ENCODE results near the gene UQCRC2. TPM values are rescaled to one million over a fixed set of nuclear protein-coding genes. Genes with fewer than 3 reads are reported as not detected.
"Not testable (repeated sequence)": the region's sequence is repeated elsewhere in the genome, so short reads cannot be mapped to it uniquely, and the experiment has no call there.

The UQCRC2 gene
- total and polyA plus RNA-seq, 10 of the 15 experiments (the other 5 are each of a cell fraction or from before 2014, with no cell fraction given) = 256 to 563 (median 327) TPM

- POLR2A ChIA-PET = interaction anchor here (1.1 kb wide), 1 partner anchor 77 kb away, joined by 3 read pairs; no protein-coding TSS in a partner anchor
- ATAC-seq (no peak), DNase-seq (ENCODE audit: low read depth, low spot score) (no peak), FAIRE-seq (no peak)
- Histone ChIP-seq H2AFZ (ENCODE audit: control insufficient read depth, low read depth, low read length) (no peak overlapping the region), H3K27ac (ENCODE audit: control insufficient read depth, insufficient read depth) (no peak overlapping the region), H4K20me1 (ENCODE audit: control insufficient read depth, insufficient read depth) (no peaks in the 10 kb centered on the region), H3K9ac (ENCODE audit: control insufficient read depth, insufficient read depth, low read length) (no peak overlapping the region), H3K4me3 (no peak overlapping the region), H3K36me3 (ENCODE audit: control insufficient read depth in 2 of 2, insufficient read depth in 2 of 2, low read length in 1 of 2) (no peaks in the 10 kb centered on the region), H3K4me2 (ENCODE audit: control insufficient read depth, insufficient read depth) (no peak overlapping the region), H3K27me3 (replicated peaks in 1 of 2; ENCODE audit: control insufficient read depth in 2 of 2, insufficient read depth in 2 of 2, low read length in 1 of 2) (no peaks in the 10 kb centered on the region), H3K79me2 (ENCODE audit: control insufficient read depth, insufficient read depth, low read length) (no peaks in the 10 kb centered on the region), H3K9me3 (replicated peaks; ENCODE audit: control insufficient read depth, insufficient read depth, low read length) (no peaks in the 10 kb centered on the region), H3K4me1 (ENCODE audit: control insufficient read depth, insufficient read depth, low read length) (no peaks in the 10 kb centered on the region)
- RAD21 ChIA-PET (ENCODE audit: unreplicated experiment) = interaction anchor here (0.7 to 22.7 kb wide), 8 partner anchors 11 to 267 kb away, joined by 3 to 466 read pairs (median 12); no protein-coding TSS in a partner anchor
- BruUV-seq (replicated peaks) = no TSS peak
- TF ChIP-seq JUNB (IDR thresholded peaks at IDR 0.05) (no peak), KLF5 (IDR thresholded peaks at IDR 0.05; ENCODE audit: partially characterized antibody) (no peak), CHD1 (IDR thresholded peaks at IDR 0.05; ENCODE audit: low read depth, low read length) (no peak), PML (IDR thresholded peaks at IDR 0.05; ENCODE audit: low read length) (no peak), PAX5 (IDR thresholded peaks at IDR 0.05; ENCODE audit: borderline replicate concordance, low read depth, low read length) (no peak), TCF3 (IDR thresholded peaks at IDR 0.05; ENCODE audit: borderline replicate concordance, insufficient read depth, low read depth, low read length) (no peak), POLR2AphosphoS2 (IDR thresholded peaks at IDR 0.05; ENCODE audit: low read depth, low read length) (no peak), IKZF1 (conservative IDR thresholded peaks at IDR 0.05) (no peak), RFX5 (IDR thresholded peaks at IDR 0.05; ENCODE audit: low read depth, low read length) (no peak), SP1 (IDR thresholded peaks at IDR 0.05; ENCODE audit: low read depth, low read length) (no peak), NR2C1 (IDR thresholded peaks at IDR 0.05) (no peak)
- CTCF ChIA-PET = interaction anchor here (0.8 to 20.1 kb wide), 28 partner anchors 8 to 190 kb away, joined by 3 to 686 read pairs (median 5); partner anchors contain the start of gene UQCRC2
- SMC1A ChIA-PET (ENCODE audit: uncharacterized antibody, unreplicated experiment) = interaction anchor here (0.7 to 25.5 kb wide), 25 partner anchors 10 to 344 kb away, joined by 3 to 567 read pairs (median 4); no protein-coding TSS in a partner anchor
- intact Hi-C loops (cut with micrococcal nuclease; ENCODE audit: unreplicated experiment) = loop anchor here (1.0 to 5.0 kb wide), 4 partner anchors 36 to 187 kb away; no protein-coding TSS in a partner anchor
- in situ Hi-C loops (cut with MboI) = loop anchor here (5.0 kb wide), 3 partner anchors 71 to 296 kb away; partner anchors contain the start of gene POLR3E
- WGBS (ENCODE audit: insufficient coverage, insufficient replicate concordance, low lambda C conversion rate, missing lambda C conversion rate) = 0% methylated on average over 1 of the region's 1 CpG
Measured at GRCh38 chr16:22001591-22001990, 48.4 kb downstream of the UQCRC2 start.

DNA sequence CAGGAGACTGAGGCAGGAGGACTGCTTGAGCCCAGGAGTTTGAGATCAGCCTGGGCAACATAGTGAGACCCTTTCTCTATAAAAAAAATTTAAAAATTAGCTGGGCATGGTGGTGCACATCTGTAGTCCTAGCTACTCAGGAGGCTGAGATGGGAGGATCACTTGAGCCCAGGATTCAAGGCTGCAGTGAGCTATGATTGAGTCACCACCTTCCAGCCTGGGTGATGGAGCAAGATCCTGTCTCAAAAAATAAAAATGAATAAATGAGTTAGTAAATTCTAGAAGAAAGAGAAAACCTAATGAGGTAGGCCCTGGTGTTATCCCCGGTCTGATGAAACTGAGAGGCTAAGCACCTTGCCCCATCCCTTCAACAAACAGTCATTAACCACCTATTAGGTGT lies 48.9 kb downstream of the UQCRC2 start:
- H3K4me3 ChIP-seq; FAIRE-seq; H3K27ac ChIP-seq (ENCODE audit: control insufficient read depth, insufficient read depth); H2AFZ ChIP-seq (ENCODE audit: control insufficient read depth, low read depth, low read length); H3K36me3 ChIP-seq (ENCODE audit: control insufficient read depth in 2 of 2, insufficient read depth in 2 of 2, low read length in 1 of 2); H3K4me1 ChIP-seq (ENCODE audit: control insufficient read depth, insufficient read depth, low read length); H3K4me2 ChIP-seq (ENCODE audit: control insufficient read depth, insufficient read depth); H3K9ac ChIP-seq (ENCODE audit: control insufficient read depth, insufficient read depth, low read length); ATAC-seq; H4K20me1 ChIP-seq (ENCODE audit: control insufficient read depth, insufficient read depth); H3K79me2 ChIP-seq (ENCODE audit: control insufficient read depth, insufficient read depth, low read length); BruUV-seq (replicated peaks); DNase-seq (ENCODE audit: low read depth, low spot score); H3K27me3 ChIP-seq (replicated peaks in 1 of 2; ENCODE audit: control insufficient read depth in 2 of 2, insufficient read depth in 2 of 2, low read length in 1 of 2); H3K9me3 ChIP-seq (replicated peaks; ENCODE audit: control insufficient read depth, insufficient read depth, low read length): not testable (repeated sequence)
- POLR2A ChIA-PET = interaction anchor here (1.1 kb wide), 1 partner anchor 76 kb away, joined by 3 read pairs; no protein-coding TSS in a partner anchor
- in situ Hi-C loops (cut with MboI) = loop anchor here (5.0 kb wide), 3 partner anchors 70 to 295 kb away; partner anchors contain the start of gene POLR3E
- WGBS (ENCODE audit: insufficient coverage, insufficient replicate concordance, low lambda C conversion rate, missing lambda C conversion rate) = 42% methylated on average over 1 of the region's 1 CpG
- intact Hi-C loops (cut with micrococcal nuclease; ENCODE audit: unreplicated experiment) = loop anchor here (5.0 kb wide), 1 partner anchor 35 kb away; no protein-coding TSS in a partner anchor
- SMC1A ChIA-PET (ENCODE audit: uncharacterized antibody, unreplicated experiment) = interaction anchor here (0.6 to 25.5 kb wide), 26 partner anchors 10 to 345 kb away, joined by 3 to 567 read pairs (median 4); no protein-coding TSS in a partner anchor
- CTCF ChIA-PET = interaction anchor here (0.7 to 20.1 kb wide), 29 partner anchors 8 to 189 kb away, joined by 3 to 686 read pairs (median 5); partner anchors contain the start of gene UQCRC2
- RAD21 ChIA-PET (ENCODE audit: unreplicated experiment) = interaction anchor here (0.6 to 22.7 kb wide), 12 partner anchors 8 to 267 kb away, joined by 3 to 466 read pairs (median 5); no protein-coding TSS in a partner anchor
